GM04503 (cell line): ENCODE data around the gene AQP9.
"Not testable (repeated sequence)": the region's sequence is repeated elsewhere in the genome, so short reads cannot be mapped to it uniquely, and the experiment has no call there.

Experiments
- DNase-seq: peaks from one replicate; pipeline ENCODE4 v3.0.0-alpha.2; 2012; ENCODE audit warnings: low read depth

Gene AQP9

DNA sequence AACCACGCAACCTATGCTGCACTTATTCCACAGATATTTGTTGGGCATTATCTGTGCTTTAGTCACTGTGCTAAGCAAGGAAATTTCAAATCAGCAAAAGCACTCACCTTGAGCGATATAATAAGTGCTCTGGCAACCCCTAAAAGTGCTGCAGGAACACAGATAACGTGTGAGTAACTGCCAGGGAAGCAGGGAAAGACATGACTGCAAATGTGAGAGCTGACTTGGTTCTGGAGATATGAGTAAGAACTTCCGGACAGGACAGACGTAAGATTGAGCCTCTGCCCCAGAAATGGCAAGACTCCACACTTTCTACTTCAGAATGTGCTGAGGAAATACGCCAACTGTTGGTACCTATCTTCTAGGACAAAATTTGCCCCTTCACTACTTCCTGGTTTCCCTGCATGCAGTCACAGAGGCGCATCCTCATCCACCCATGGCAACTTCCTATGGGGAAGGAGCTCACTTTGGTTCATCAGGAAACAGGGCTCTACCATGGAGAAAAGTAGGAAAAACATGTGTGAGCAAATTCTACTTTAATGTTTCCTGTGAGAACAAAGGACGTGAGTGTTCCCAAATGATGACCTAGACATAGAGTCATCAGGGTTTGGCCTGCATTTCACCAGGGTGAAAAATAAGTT, 41.7 kb downstream of the AQP9 start:
- DNase-seq: no peak

DNA sequence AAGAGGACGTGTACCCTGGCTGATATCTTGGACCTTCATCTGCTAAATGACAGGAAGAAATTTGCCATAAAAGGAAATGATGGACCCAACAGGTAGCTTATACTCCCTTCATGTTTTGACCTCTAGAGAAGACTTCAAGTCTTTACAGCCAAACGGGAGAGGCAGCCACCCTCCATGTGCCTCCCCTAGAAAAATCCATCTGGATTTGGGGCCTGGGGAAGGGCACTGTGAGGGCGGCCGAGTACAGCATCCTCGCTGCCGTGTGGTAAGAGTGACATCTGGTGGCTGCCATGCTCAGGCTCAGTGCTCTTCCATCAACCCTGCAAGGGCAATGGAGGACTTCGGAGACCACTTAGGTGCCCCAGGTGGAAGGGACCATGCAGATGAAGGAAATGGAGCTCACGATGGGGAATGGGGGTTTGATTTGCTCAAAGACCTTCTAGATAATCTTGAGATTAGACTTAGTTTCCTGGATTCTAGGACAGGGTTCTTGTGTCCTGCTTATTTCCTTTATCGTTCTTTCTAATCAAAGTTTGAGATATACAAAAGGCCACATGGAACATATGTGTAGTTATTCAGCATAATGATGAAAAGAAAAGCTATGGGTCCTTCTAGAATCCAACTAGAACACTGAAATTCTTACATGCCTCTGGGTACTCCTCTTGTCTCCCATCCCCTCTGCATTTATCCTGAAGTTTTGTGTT, 44.4 kb downstream of the AQP9 start:
- no peak for DNase-seq

DNA sequence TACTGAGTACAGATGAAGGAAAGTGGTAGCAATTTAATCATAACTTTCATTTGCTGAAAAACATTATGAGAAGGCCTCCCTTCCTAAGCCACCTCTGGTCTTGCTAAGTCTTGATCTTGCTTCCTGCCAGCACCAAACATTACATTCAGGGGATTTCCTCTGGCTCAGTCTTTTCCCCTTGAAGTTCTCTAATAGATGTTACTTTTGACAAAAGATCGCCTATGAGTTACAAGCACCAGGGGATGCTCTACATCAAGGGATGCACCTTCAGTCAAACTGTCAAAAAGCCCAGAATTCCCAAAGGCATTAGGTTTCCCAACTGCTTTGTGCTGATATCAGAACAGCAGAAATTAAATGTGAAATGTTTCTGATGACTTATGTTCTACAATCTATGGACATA, 47.3 kb downstream of the AQP9 start:
- DNase-seq: no peak

DNA sequence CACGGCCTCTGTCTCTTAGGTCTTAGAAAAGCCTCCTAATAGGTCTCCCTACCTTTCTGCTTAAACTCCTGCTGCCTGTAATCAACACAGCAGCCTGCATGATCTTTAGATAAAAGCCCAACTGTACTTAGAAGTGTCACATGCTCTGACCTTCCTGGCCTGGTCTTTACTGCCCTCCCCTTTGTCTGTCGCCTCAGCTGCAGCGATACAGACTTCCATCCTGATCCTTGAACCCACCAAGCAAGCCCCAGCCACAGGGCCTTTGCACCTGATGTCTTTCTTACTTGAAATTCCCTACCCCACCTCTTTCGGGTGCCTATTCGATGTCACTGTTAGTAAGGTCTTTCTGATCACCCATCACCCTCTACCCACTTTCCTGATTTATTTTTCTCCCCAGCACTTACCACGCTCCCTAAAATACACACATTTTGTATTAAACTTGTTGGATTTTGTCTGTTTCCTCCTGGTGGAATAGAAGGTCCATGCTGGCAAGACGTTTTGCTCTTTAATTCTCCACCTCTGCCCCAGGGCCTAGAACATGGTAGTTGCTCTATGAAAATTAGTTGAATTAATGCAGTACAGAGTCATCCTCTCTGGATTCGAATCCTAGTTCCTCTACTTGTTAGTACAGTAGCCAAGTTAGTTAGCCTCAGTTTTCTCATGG, 51.1 kb downstream of the AQP9 start:
- DNase-seq: no peak

DNA sequence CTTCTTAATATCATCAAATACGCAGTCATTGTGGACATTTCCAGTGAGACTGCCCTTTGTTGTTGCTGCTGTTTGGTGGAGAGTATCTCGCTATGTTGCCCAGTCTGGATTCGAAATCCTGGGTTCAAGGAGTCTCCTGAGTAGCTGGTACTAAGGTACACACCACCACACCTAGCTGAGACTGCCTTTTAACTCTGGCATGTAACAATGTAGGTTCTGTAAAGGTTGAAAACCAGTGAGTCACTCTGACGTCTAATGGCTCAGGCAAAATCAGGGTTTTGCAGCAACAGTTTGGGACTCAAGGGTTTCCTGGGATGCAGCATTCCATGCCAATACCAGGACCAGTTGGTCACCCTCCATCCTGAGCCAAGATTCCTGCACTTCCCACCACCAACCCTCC, 52.2 kb downstream of the AQP9 start:
- no peak for DNase-seq

DNA sequence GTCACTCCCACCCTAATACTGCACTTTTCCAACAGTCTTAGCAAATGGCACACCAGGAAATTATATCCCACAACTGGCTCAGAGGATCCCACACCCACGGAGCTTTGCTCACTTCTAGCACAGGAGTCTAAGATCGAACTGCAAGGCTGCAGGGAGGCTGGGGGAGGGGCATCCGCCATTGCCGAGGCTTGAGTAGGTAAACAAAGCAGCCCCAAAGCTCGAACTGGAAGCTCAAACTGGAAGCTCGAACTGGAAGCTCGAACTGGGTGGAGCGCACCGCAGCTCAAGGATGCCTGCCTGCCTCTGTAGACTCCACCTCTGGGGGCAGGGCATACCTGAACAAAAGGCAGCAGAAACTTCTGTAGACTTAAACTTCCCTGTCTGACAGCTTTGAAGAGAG, 55.5 kb downstream of the AQP9 start:
- not testable (repeated sequence) for DNase-seq

DNA sequence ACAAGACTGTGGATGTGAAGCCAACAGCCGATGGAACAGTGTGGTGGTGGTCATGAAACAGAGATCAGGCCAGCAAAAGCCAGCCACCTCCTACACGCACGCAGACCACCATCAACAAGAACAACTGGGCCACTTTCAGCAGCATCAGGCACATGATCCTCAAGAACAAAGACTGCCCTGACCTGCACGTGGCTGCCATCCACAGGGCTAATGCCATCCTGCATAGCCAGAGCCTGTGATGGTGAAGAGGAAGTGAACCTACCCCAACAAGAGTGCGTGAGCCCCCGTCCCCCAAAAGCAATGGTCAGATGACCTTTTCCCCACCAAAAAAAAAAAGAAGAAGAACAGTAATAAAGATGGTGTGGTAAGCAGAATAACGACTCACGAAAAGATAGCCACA, 62.6 kb downstream of the AQP9 start:
- no peak for DNase-seq

DNA sequence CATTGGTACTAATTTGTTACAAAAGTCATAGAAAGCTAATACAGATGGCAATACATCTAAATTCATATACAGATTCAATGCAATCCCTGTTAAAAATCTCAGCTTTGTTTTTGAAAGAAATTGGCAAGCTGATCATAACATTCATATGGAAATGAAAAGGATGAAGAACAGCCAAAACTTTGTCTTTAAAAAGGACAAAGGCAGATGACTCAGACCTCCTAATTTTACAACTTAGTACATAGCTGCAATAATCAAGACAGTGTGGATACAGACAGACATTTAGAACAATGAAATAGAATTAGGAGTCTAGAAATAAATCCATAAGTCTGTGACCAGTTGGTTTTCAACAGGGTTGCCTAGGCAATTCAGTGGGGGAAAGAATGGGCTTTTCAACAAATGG, 63.3 kb downstream of the AQP9 start:
- peak; percentile 47 for DNase-seq

DNA sequence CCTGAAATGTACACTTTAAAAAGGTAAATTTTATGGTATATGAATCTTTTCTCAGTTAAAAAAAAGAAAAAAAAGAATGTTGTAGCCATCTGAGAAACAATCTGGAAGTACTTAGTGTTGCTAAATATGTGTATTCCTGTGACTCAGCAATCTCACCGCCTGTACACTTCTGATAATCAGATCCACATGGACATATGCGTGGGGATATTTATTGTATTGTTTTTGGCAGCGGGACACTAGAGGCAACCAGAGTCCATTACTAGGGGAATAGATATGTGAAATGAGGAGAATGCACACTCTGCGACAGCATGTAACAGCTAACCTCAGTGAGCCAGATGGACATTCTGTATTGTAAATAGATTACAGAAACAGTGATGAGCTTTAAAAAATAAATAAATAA, 65.4 kb downstream of the AQP9 start:
- DNase-seq: peak; percentile 97

DNA sequence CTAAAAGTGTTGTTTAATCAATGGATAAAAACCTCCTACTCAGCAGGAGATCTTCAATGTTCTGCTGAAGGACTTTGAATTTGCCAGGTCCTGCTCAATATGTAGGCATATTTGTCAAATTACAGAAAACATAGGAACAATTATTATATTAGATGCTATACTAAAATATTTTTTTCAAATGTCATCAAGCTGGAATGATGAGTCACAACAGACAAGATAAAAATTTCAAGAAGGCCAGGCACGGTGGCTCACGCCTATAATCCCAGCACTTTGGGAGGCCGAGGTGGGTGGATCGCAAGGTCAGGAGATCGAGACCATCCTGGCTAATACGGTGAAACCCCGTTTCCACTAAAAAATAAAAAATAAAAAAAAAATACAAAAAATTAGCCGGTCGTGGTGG, 68.0 kb downstream of the AQP9 start:
- no peak for DNase-seq

DNA sequence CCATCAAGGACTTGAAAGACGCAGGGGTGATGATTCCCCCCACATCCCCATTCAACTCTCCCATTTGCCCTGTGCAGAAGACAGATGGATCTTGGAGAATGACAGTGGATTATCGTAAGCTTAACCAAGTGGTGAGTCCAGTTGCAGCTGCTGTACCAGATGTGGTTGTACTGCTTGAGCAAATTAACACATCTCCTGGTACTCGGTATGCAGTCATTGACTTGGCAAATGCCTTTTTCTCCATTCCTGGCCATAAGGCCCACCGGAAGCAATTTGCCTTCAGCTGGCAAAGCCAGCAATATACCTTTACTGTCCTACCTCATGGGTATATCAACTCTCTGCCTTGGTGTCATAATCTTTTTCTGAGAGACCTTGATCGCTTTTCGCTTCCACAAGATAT, 70.0 kb downstream of the AQP9 start:
- DNase-seq: not testable (repeated sequence)

DNA sequence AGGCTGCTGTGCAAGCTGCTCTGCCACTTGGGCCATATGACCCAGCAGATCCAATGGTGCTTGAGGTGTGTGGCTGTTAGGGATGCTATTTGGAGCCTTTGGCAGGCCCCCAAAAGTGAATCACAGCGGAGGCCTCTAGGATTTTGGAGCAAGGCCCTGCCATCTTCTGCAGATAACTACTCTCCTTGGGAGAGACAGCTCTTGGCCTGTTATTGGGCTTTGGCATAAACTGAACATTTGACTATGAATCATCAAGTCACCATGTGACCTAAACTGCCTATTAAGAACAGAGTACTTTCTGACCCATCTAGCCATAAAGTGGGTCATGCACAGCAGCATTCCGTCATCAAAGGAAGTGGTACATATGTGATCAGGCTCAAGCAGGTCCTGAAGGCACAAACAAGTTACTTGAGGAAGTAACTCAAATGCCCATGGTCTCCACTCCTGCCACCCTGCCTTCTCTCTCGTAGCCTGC, 70.9 kb downstream of the AQP9 start:
- peak; percentile 77 for DNase-seq

DNA sequence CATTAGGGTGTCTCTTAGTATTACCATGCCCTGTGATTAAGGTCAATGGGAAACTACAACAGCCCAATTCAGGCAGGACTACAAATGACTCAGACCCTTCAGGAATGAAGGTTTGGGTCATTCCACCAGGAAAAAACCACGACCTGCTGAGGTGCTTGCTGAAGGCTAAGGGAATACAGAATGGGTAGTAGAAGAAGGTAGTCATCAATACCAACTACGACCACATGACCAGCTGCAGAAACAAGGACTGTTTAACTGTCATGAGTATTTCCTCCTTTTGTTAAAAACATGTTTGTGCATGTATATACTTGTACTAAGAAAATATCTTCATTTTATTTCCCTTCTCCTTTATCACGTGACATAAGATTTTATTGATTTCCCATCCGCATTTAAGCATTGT, 71.8 kb downstream of the AQP9 start:
- DNase-seq: not testable (repeated sequence)

DNA sequence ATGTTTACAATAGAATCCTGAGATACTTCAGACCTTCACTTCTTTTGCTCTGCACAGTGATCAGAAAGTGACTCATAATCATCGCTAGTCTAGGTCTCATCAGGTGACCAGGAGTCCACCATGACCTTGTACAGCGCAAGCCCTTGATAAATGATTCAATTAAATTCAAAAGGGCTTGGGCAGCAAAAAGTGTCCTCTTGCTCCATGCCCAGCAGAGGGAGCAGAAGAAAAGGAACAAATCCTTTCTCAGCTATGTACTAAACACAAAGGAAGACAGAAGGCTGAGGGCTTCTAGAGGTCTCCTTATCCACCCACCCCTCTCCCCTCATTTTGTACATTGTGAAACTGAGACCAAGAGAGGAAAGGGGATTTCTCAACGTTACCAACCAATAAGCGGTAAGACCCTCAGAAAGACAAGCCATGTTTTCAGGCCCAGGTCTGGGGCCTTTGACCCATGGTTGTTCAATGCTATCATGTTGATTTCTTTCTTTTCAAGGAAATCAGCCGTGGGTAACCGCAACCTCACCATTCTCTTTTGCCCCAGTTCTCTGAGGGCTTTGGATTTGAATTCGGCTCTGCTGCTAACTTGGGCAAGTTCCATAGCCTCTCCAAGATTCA, 74.8 kb downstream of the AQP9 start:
- no peak for DNase-seq

DNA sequence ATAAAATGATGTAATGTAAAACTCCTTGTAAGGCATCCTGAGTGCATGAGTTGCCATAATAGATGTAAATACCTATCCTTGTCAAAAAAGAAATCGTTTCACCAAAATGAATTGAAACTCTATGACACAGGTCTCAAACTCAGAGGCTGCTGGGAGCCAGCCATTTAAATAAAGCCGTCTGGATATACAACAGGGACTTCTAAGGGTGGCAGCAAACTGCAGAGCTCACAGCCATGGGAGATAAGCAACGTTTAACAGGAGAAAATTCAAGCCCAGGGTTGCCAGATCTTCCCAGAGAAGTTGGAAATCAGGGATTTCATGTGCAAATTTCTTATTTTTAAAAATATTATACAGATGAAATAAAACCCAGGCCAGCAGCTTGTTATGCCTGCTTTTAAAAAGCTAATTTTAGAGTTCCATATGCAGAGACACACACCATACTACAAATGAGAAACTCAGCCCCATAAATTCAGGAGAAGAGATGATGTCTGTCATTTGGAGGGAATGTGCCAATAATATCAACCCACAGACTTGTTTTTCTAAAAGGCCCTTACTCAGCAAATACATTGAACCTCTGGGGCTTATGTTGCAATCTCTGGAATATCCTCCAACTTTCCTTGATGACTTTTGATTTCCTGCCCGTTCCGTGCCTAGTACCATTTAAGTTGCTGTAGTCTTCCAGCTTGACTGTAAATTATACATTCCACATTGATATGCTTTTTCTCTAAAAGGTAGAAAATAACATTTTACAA, 75.6 kb downstream of the AQP9 start:
- peak; percentile 64 for DNase-seq

DNA sequence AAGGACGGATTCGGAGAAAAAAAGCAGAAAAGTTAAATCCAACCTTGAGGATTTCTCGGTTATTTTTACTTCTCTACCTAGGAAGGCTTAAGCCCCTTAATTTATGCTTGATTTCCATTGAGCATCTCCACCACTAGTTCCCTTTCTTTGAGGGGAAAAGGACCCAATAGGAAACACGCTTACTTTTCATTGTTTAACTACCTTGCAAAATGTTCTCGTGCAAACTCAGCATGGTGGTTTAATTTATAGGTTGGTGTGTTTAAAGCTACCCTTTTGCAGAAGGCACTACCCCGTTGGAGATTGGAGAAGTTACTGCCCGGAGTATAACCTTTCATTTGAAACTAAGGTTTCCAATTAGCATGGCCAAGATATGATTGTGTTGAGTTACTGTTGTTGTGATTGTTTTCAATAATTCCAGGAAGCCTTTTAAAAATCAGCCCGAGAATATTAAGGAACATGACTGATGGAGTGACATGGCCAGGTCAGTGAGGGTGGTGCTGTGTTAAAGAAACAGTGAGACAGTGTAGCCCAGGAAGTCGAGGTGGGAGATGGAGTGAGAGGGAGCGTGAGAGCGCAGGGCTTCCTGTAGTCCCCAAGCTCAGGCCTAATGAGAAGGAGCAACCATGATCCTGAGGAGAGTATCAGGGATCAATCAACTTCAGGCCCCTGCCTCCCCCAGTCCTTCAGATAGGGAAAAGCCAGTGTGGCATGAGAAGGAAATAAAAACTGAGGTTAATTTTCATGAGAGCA, 76.6 kb downstream of the AQP9 start:
- no peak for DNase-seq

DNA sequence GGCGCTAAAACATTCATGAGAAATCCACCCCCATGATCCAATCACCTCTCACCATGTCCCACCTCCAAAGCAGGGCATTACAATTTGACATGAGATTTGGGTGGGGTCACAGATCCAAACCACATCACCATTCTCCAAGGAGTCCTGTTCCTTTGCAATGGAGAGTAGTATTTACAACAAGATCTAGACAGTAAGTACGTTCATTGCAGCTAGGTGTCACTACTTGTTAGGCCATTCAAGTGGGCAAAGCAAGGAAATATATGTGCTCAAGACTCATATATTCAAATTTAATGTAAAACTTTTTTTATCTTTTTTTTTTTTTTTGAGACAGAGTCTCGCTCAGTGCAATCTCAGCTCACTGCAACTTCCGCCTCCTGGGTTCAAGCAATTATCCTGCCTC, 79.3 kb downstream of the AQP9 start:
- DNase-seq: no peak

DNA sequence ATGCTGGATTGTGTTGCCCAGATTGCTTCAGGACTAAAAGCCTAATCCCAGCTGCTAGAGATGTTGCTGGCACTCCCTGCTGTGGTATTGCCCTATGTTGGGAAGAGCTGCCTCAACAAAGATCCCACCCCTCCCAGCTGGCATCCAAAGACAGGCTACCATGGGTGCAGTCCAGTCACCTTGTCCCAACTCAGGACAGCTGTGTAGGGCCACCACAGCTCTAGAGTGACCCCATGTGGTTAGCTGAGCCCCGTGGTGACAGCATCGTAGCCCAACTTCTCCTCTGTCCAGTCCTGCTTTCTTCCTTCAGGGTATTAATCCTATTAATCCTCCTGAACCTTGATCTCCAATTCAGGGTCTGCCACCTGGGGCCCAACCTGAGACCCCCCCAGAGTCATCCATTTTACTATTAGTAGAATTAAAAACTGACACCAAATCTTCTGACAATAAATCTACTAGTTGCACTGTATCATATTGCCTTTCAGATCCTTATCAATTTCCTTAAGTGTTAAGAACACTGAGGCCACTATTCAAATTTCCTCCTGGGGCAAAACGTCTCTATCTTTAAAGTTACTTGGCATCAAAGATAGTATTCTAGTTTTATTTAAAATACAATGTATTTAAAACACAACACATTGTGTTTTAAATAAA, 83.5 kb downstream of the AQP9 start:
- DNase-seq: no peak

DNA sequence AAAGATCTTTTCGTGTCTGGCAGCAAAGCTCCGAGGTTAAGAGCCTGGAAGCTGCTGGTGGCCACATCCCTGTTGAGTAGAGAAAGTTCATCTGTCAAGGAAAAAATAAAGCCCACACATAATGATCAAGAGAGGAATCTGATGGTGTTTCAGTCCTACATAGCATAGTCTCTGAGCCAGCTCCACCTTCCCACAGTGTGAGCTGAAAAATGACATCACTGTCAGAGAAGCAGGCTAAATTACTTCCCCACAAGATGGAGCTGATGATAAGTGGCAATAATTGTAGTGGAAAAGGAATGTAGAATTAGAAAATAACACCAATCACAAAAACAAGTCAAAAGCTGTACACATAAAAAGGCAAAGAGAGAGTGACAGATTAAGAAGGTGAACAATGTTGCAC, 84.5 kb downstream of the AQP9 start:
- no peak for DNase-seq

DNA sequence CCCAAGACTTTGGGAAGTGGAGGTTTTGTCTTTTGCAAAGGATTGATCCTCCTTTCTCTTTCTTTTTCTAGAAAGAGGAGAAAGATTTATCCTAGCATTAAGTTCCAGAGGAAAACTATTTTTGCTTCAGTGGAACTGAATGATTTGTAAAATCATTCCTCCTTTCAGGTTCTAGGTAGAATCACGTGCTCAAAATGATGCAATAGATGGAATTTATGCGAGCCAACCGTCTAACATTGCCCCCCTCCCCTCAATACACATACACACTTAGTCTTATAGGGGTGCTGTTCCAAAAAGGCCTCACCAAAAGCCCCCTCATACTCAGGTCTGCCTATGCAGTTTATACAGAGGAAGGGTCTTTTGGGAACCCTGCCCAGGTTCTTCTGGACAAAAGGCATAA, 85.3 kb downstream of the AQP9 start:
- DNase-seq: no peak

DNA sequence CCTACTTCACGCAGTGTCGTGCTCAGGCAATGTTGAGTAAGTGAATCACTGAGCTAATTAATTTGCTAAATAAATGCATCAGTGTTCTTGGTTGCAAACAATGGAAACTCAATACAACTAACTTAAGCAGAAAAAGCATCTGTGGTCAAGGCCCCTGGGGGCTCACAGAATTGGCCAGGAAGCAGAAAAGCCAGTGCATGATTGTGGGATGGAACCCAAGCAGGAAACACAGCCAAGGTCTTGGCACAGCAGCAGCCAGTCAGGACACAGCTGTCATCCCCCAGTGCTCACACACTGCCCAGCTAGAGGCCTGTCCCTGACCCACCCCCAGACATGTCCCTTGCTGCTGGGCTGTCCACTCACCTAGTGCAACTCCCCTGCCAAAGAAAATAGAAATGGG, 85.9 kb downstream of the AQP9 start:
- no peak for DNase-seq
